ENCODE measurements around the gene ENOPH1. TPM values are rescaled to one million over a fixed set of nuclear protein-coding genes. Genes with fewer than 3 reads are reported as not detected.
"Not testable (repeated sequence)": the region's sequence is repeated elsewhere in the genome, so short reads cannot be mapped to it uniquely, and the experiment has no call there.

The ENOPH1 gene
- 10 to 100 TPM; 15.6 to 22.7 (median 19.9) TPM for total RNA-seq
- long read RNA-seq, donor 1, transcript ENOPH1-201 (6 exons, 2,025 nt): major isoform, 44 of 62 reads
- long read RNA-seq, donor 1, transcript ENOPH1-203 (6 exons, 1,874 nt): minor isoform, 10 of 62 reads
- long read RNA-seq, donor 1, partial matches to known transcripts: 3 of 62 reads
- long read RNA-seq, donor 1, other reads (novel, unspliced or antisense): 2 of 62 reads
- long read RNA-seq, donor 2, transcript ENOPH1-201 (6 exons, 2,025 nt): major isoform, 19 of 25 reads
- long read RNA-seq, donor 2, partial matches to known transcripts: 0 of 25 reads
- long read RNA-seq, donor 2, other reads (novel, unspliced or antisense): 1 of 25 reads

- no peak for TF ChIP-seq CTCF (IDR thresholded peaks at IDR 0.05)
- intact Hi-C loops (cut with DNase I, micrococcal nuclease): no loop called here
- no peaks in the 10 kb centered on the region for H3K36me3 ChIP-seq (ENCODE audit: low read depth)
These were observed at the start of gene ENOPH1, which contains the start of gene HNRNPDL for GRCh38 chr4:82430193-82430963. Gene ENOPH1, plus strand, starts transcription at chr4:82430590. Its CDS starts 240 bp downstream, at chr4:82430830. Gene HNRNPDL, minus strand, starts transcription at chr4:82430462. Its CDS starts 772 bp downstream, at chr4:82429690.

GRCh38 chr4:82380831-82381230, 49.6 kb upstream of the ENOPH1 start:
- ATAC-seq: no peak
- no peaks in the 10 kb centered on the region for H3K9me3 ChIP-seq
- intact Hi-C loops (cut with DNase I, micrococcal nuclease): no loop called here
- H3K4me1 ChIP-seq (ENCODE audit: low read depth): peaks cover 4% of the 10 kb centered on the region
- no peak for TF ChIP-seq CTCF (IDR thresholded peaks at IDR 0.05)
- H3K4me3 ChIP-seq: no peak overlapping the region
- no peak for DNase-seq
- no peaks in the 10 kb centered on the region for H3K36me3 ChIP-seq (ENCODE audit: low read depth)

More at GRCh38 chr4:82430193-82430963, at the start of gene ENOPH1, which contains the start of gene HNRNPDL:
- peak; percentile 82 for ATAC-seq
- peak within 1 kb of the TSS; percentile 70 for H3K4me3 ChIP-seq
- DNase-seq: peak; percentile 97 to 98 (median 98)
- no peaks in the 10 kb centered on the region for H3K9me3 ChIP-seq
- peaks cover 27% of the 10 kb centered on the region for H3K4me1 ChIP-seq (ENCODE audit: low read depth)

GRCh38 chr4:82381235-82381634, 49.2 kb upstream of the ENOPH1 start:
- no peaks in the 10 kb centered on the region for H3K36me3 ChIP-seq (ENCODE audit: low read depth)
- ATAC-seq (no peak), DNase-seq (no peak)
- H3K9me3 ChIP-seq: no peaks in the 10 kb centered on the region
- TF ChIP-seq CTCF (IDR thresholded peaks at IDR 0.05): no peak
- H3K4me1 ChIP-seq (ENCODE audit: low read depth): no peaks in the 10 kb centered on the region
- intact Hi-C loops (cut with DNase I, micrococcal nuclease): no loop called here
- no peak overlapping the region for H3K4me3 ChIP-seq

- no peaks in the 10 kb centered on the region for H3K4me1 ChIP-seq (ENCODE audit: low read depth)
- no peaks in the 10 kb centered on the region for H3K9me3 ChIP-seq
- intact Hi-C loops (cut with DNase I, micrococcal nuclease): no loop called here
- ATAC-seq (no peak), DNase-seq (no peak)
- no peak for TF ChIP-seq CTCF (IDR thresholded peaks at IDR 0.05)
- no peak overlapping the region for H3K4me3 ChIP-seq
- no peaks in the 10 kb centered on the region for H3K36me3 ChIP-seq (ENCODE audit: low read depth)
These were observed 48.6 kb upstream of the ENOPH1 start for GRCh38 chr4:82381661-82382296.

- no peak for TF ChIP-seq CTCF (IDR thresholded peaks at IDR 0.05)
- no peak for ATAC-seq
These were observed 47.6 kb upstream of the ENOPH1 start for GRCh38 chr4:82382751-82383150.

GRCh38 chr4:82386312-82386711, 44.1 kb upstream of the ENOPH1 start:
- H3K4me1 ChIP-seq (ENCODE audit: low read depth); H3K9me3 ChIP-seq; H3K4me3 ChIP-seq; H3K36me3 ChIP-seq (ENCODE audit: low read depth); intact Hi-C loops (cut with DNase I, micrococcal nuclease); ATAC-seq; DNase-seq: not testable (repeated sequence)

More at GRCh38 chr4:82382751-82383150, 47.6 kb upstream of the ENOPH1 start:
- intact Hi-C loops (cut with DNase I, micrococcal nuclease): no loop called here
- Histone ChIP-seq H3K4me1 (ENCODE audit: low read depth) (no peaks in the 10 kb centered on the region), H3K36me3 (ENCODE audit: low read depth) (no peaks in the 10 kb centered on the region), H3K9me3 (no peaks in the 10 kb centered on the region), H3K4me3 (no peak overlapping the region)
- DNase-seq: no peak
